Uterus (tissue), 4 donors: ENCODE measurements around the gene SYTL5. TPM values are rescaled to one million over a fixed set of nuclear protein-coding genes. Genes with fewer than 3 reads are reported as not detected.

Experiments
- DNase-seq, 2 donors: peaks; one replicate each; pipeline ENCODE4 v3.0.0-alpha.2; 2019 to 2020
- H3K27ac ChIP-seq, 2 donors: fragments of 200-600 bp; sonication (generic); 1 replicate in 1 of 2; 2 replicates in 1 of 2; pipeline ENCODE4 v1.5.1; 2016 to 2018
- H3K27me3 ChIP-seq, 2 donors: fragments of 200-600 bp; sonication (generic); one replicate each; pipeline ENCODE4 v1.5.1; 2018 to 2019; ENCODE audit warnings: control low read depth in 1 of 2
- H3K36me3 ChIP-seq, 2 donors: fragments of 200-600 bp; sonication (generic); one replicate each; pipeline ENCODE4 v1.5.1; 2019; ENCODE audit warnings: control low read depth in 1 of 2
- H3K4me1 ChIP-seq, 2 donors: fragments of 200-600 bp; sonication (generic); one replicate each; pipeline ENCODE4 v1.5.1; 2018 to 2019; ENCODE audit warnings: control low read depth in 1 of 2
- H3K4me3 ChIP-seq, 2 donors: fragments of 200-600 bp; sonication (generic); 1 replicate in 1 of 2; 2 replicates in 1 of 2; pipeline ENCODE4 v1.5.1; 2018 to 2019; ENCODE audit warnings: mild to moderate bottlenecking in 1 of 2
- H3K9me3 ChIP-seq, 2 donors: fragments of 200-600 bp; sonication (generic); one replicate each; pipeline ENCODE4 v1.5.1; 2019; ENCODE audit warnings: control low read depth in 1 of 2
- POLR2A ChIP-seq, 2 donors: fragments of 450-650 bp; IDR thresholded peaks; one replicate each; pipeline ENCODE4 v1.6.1; 2016; ENCODE audit warnings: antibody characterized with exemption in 2 of 2, mild to moderate bottlenecking in 1 of 2, moderate library complexity in 1 of 2
- intact Hi-C: fragments of 100-400 bp; cut with DNase I; formaldehyde crosslinking; loops from one replicate; pipeline ENCODE4 v1.15.1; 2023; ENCODE audit warnings: low total_unique reads
- total RNA-seq, 4 donors: library from RNA; depleted of rRNA in 3 of 4; stranded (reverse); fragments of >200 nt in 3 of 4; gene quantifications; one replicate each; pipeline versions ENCODE4 v1.1.0 to v1.2.4, GENCODE V29; 2014 to 2023
- TF ChIP-seq, protein P1 (sequence below), 4 experiments: fragments of 200-600 bp in 2 of 4; fragments of 450-650 bp in 2 of 4; sonication (generic) in 2 of 4; IDR thresholded peaks; one replicate each; pipeline ENCODE4 v1.5.1; 2016 to 2019; ENCODE audit warnings: antibody characterized with exemption in 4 of 4, mild to moderate bottlenecking in 2 of 4, moderate library complexity in 1 of 4
- donor health status: DM: yes; HTN: yes; CAD: no.

The SYTL5 gene
- total RNA-seq, 4 donors from 2014 or later = under 0.01 to 3.1 (median 1.6) TPM

GRCh38 chrX:38018766-38019425 lies 12.5 kb downstream of the SYTL5 start:
- Histone ChIP-seq H3K9me3 (no peaks in the 10 kb centered on the region), H3K36me3 (no peaks in the 10 kb centered on the region), H3K4me1 (no peaks in the 10 kb centered on the region), H3K27ac (peak overlapping the region; percentile 25 to 64), H3K27me3 (no peaks in the 10 kb centered on the region), H3K4me3 (no peak overlapping the region)
- TF ChIP-seq, protein P1, sequence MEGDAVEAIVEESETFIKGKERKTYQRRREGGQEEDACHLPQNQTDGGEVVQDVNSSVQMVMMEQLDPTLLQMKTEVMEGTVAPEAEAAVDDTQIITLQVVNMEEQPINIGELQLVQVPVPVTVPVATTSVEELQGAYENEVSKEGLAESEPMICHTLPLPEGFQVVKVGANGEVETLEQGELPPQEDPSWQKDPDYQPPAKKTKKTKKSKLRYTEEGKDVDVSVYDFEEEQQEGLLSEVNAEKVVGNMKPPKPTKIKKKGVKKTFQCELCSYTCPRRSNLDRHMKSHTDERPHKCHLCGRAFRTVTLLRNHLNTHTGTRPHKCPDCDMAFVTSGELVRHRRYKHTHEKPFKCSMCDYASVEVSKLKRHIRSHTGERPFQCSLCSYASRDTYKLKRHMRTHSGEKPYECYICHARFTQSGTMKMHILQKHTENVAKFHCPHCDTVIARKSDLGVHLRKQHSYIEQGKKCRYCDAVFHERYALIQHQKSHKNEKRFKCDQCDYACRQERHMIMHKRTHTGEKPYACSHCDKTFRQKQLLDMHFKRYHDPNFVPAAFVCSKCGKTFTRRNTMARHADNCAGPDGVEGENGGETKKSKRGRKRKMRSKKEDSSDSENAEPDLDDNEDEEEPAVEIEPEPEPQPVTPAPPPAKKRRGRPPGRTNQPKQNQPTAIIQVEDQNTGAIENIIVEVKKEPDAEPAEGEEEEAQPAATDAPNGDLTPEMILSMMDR (IDR thresholded peaks at IDR 0.05) = no peak
- no peak for TF ChIP-seq POLR2A (IDR thresholded peaks at IDR 0.05)
- DNase-seq = peak in 1 of 2 donors; percentile 15
- intact Hi-C loops = no loop called here

GRCh38 chrX:38028300-38028699 lies 21.9 kb downstream of the SYTL5 start:
- no peak overlapping the region for H3K27ac ChIP-seq
- no peak overlapping the region for H3K4me3 ChIP-seq
- TF ChIP-seq POLR2A (IDR thresholded peaks at IDR 0.05) = no peak
- TF ChIP-seq, protein P1 (IDR thresholded peaks at IDR 0.05) = no peak
- H3K9me3 ChIP-seq = no peaks in the 10 kb centered on the region
- DNase-seq = no peak
- H3K36me3 ChIP-seq = no peaks in the 10 kb centered on the region
- no peaks in the 10 kb centered on the region for H3K27me3 ChIP-seq
- H3K4me1 ChIP-seq = no peaks in the 10 kb centered on the region
- intact Hi-C loops = no loop called here

DNA sequence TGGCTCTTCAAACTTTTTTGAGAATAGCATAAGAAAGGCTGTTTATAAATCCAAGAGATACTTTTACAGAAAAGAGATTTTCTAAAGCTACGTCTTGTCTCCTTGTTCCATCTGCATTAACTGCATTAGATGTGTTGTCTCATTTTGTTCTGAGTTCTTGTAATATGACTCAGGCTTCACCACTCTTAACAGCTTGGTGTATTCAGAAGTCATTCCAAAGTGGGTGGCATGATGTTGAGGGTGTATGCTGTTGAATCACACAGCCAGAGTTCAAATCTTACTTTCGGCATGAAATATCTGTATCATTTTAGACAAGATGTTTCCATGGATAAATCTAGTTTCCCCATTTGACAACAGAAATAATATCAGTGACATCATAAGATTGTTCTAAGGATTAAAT lies 30.1 kb downstream of the SYTL5 start:
- intact Hi-C loops = no loop called here
- Histone ChIP-seq H3K27ac (no peak overlapping the region), H3K4me3 (no peak overlapping the region), H3K4me1 (no peaks in the 10 kb centered on the region), H3K27me3 (no peaks in the 10 kb centered on the region), H3K36me3 (no peaks in the 10 kb centered on the region), H3K9me3 (no peaks in the 10 kb centered on the region)
- TF ChIP-seq, protein P1 (IDR thresholded peaks at IDR 0.05) = no peak
- TF ChIP-seq POLR2A (IDR thresholded peaks at IDR 0.05) = no peak
- no peak for DNase-seq

GRCh38 chrX:38038501-38038900 lies 32.1 kb downstream of the SYTL5 start:
- intact Hi-C loops = no loop called here
- TF ChIP-seq, protein P1 (IDR thresholded peaks at IDR 0.05) = no peak

DNA sequence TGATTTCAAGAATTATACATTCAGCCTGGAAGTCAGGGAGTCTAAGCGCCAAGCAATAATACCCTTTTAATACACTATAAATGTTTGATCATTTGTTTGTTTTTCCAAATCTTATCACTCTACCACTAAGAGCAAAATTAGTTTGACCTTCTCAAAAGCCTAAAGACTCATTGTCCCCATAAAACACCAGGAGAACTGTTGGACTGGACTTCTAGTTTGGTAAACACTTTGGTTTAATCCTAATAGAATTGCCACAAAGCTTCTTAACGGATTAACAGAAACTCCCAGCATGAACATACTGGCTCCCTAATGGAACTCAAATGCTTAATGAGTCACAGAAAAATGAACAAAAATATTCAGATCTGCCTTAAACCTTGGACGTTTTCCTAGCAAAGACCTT lies 34.9 kb downstream of the SYTL5 start:
- no peaks in the 10 kb centered on the region for H3K9me3 ChIP-seq
- no peak overlapping the region for H3K27ac ChIP-seq
- no peak for DNase-seq
- TF ChIP-seq, protein P1 (IDR thresholded peaks at IDR 0.05) = no peak
- TF ChIP-seq POLR2A (IDR thresholded peaks at IDR 0.05) = no peak
- peaks cover 0 to 6% of the 10 kb centered on the region in 2 donors for H3K27me3 ChIP-seq
- intact Hi-C loops = no loop called here
- no peaks in the 10 kb centered on the region for H3K4me1 ChIP-seq
- no peaks in the 10 kb centered on the region for H3K36me3 ChIP-seq
- no peak overlapping the region for H3K4me3 ChIP-seq

More at GRCh38 chrX:38038501-38038900, 32.1 kb downstream of the SYTL5 start:
- Histone ChIP-seq H3K9me3 (no peaks in the 10 kb centered on the region), H3K36me3 (no peaks in the 10 kb centered on the region), H3K4me1 (no peaks in the 10 kb centered on the region), H3K4me3 (no peak overlapping the region), H3K27ac (no peak overlapping the region), H3K27me3 (peaks cover 0 to 5% of the 10 kb centered on the region in 2 donors)
- DNase-seq = no peak
